Prostate gland (tissue), 2 donors: ENCODE results near the gene KRTAP13-4.

Source experiments
- CTCF ChIP-seq, 4 experiments: fragments of 200-600 bp in 2 of 4; fragments of 450-650 bp in 2 of 4; sonication (generic) in 2 of 4; IDR thresholded peaks; 1 replicate in 3 of 4; 2 replicates in 1 of 4; pipeline ENCODE4 v1.5.1; 2016 to 2019; ENCODE audit warnings: antibody characterized with exemption in 4 of 4, mild to moderate bottlenecking in 2 of 4, moderate library complexity in 2 of 4
- POLR2A ChIP-seq: fragments of 450-650 bp; IDR thresholded peaks from one replicate; pipeline ENCODE4 v1.6.1; 2016; ENCODE audit warnings: antibody characterized with exemption, mild to moderate bottlenecking

- TF ChIP-seq POLR2A (no peak), CTCF (IDR thresholded peaks at IDR 0.05) (no peak)
Observed at GRCh38 chr21:30426731-30427130, 3.3 kb upstream of the KRTAP13-4 start.
